SK-N-SH (cell line): ENCODE measurements around the gene TMEM266. TPM values are rescaled to one million over a fixed set of nuclear protein-coding genes. Genes with fewer than 3 reads are reported as not detected.
A peak's percentile ranks its signal among the peaks of the same experiment; 100 is the strongest.

Experiments used
- CTCF ChIA-PET: fragments of 300-600, 350-600 bp; formaldehyde crosslinking; extraction: SDS; loops from one replicate; lab custom pipeline; 2021; lab: Yijun Ruan, JAX
- POLR2A ChIA-PET: fragments of 350-600 bp; sonication (Branson Sonifier 250); formaldehyde crosslinking; extraction: SDS; loops from one replicate; lab custom pipeline; 2020; ENCODE audit warnings: antibody characterized with exemption, inconsistent platforms; lab: Yijun Ruan, JAX
- DNase-seq: peaks from one replicate; pipeline ENCODE4 v3.0.0; 2012
- H2AFZ ChIP-seq: fragments of 200-600 bp; sonication (generic); 2 replicates; pipeline ENCODE4 v1.8.1; 2016; ENCODE audit warnings: antibody characterized with exemption, mild to moderate bottlenecking, low read depth
- H3F3A ChIP-seq: fragments of 200-600 bp; sonication (generic); replicated peaks from 2 replicates; pipeline ENCODE3; 2016; ENCODE audit warnings: antibody characterized with exemption, mild to moderate bottlenecking; ENCODE audit not compliant: insufficient read depth
- H3K27ac ChIP-seq, 2 experiments: fragments of 200-500 bp in 1 of 2; fragments of 200-600 bp in 1 of 2; sonication (Bioruptor generic) in 1 of 2; sonication (generic), shearing (Covaris generic) in 1 of 2; 2 replicates each; pipeline versions ENCODE4 v1.5.1 to v1.6.1; 2014 to 2016; ENCODE audit warnings: low read depth in 2 of 2, inconsistent platforms in 1 of 2, low read length in 1 of 2, mild to moderate bottlenecking in 1 of 2, mixed read lengths in 1 of 2
- H3K27me3 ChIP-seq: fragments of 200-600 bp; sonication (generic), shearing (Covaris generic); 2 replicates; pipeline ENCODE4 v1.6.1; 2016; ENCODE audit warnings: mixed run types; ENCODE audit not compliant: insufficient read depth
- H3K36me3 ChIP-seq, 2 experiments: fragments of 200-500 bp in 1 of 2; fragments of 200-600 bp in 1 of 2; sonication (Bioruptor generic) in 1 of 2; sonication (generic) in 1 of 2; replicated peaks in 1 of 2; 2 replicates each; pipeline versions ENCODE3 to v1.5.1; 2014 to 2016; ENCODE audit warnings: low read length in 1 of 2, mild to moderate bottlenecking in 1 of 2; ENCODE audit not compliant: insufficient read depth in 2 of 2, control insufficient read depth in 1 of 2
- H3K4me1 ChIP-seq, 2 experiments: fragments of 200-500 bp in 1 of 2; fragments of 200-600 bp in 1 of 2; sonication (Bioruptor generic) in 1 of 2; sonication (generic), shearing (Covaris generic) in 1 of 2; 2 replicates each; pipeline versions ENCODE4 v1.5.1 to v1.6.1; 2014 to 2016; ENCODE audit warnings: low read depth in 1 of 2, low read length in 1 of 2, mixed run types in 1 of 2; ENCODE audit not compliant: insufficient read depth in 2 of 2, control insufficient read depth in 1 of 2
- H3K4me2 ChIP-seq: fragments of 200-600 bp; sonication (generic), shearing (Covaris generic); 2 replicates; pipeline ENCODE4 v1.6.1; 2017; ENCODE audit warnings: mixed run types
- H3K4me3 ChIP-seq, 2 experiments: fragments of 200-500 bp in 1 of 2; fragments of 200-600 bp in 1 of 2; sonication (Bioruptor generic) in 1 of 2; sonication (generic), shearing (Covaris generic) in 1 of 2; 2 replicates each; pipeline versions ENCODE4 v1.5.1 to v1.8.1; 2014 to 2016; ENCODE audit warnings: low read depth in 2 of 2, inconsistent platforms in 1 of 2, low read length in 1 of 2, mild to moderate bottlenecking in 1 of 2, mixed read lengths in 1 of 2, moderate library complexity in 1 of 2
- H3K79me2 ChIP-seq: fragments of 200-600 bp; sonication (generic); 2 replicates; pipeline ENCODE4 v1.8.1; 2017; ENCODE audit warnings: mild to moderate bottlenecking; ENCODE audit not compliant: insufficient read depth
- H3K9ac ChIP-seq: fragments of 200-600 bp; sonication (generic); 2 replicates; pipeline ENCODE4 v1.6.1; 2017; ENCODE audit warnings: mixed run types
- H3K9me2 ChIP-seq: fragments of 200-600 bp; sonication (generic); 2 replicates; pipeline ENCODE4 v1.6.1; 2017; ENCODE audit warnings: mixed run types
- H3K9me3 ChIP-seq: fragments of 200-600 bp; sonication (generic); 2 replicates; pipeline ENCODE4 v1.6.1; 2017; ENCODE audit warnings: mixed run types, mild to moderate bottlenecking, moderate library complexity
- H4K20me1 ChIP-seq: fragments of 200-600 bp; sonication (generic); 2 replicates; pipeline ENCODE4 v1.6.1; 2017; ENCODE audit warnings: mild to moderate bottlenecking, mixed run types; ENCODE audit not compliant: insufficient read depth
- ELF1 ChIP-seq: IDR thresholded peaks from 2 replicates; pipeline ENCODE4 v1.4.0; 2012
- EZH2phosphoT487 ChIP-seq: fragments of 200-600 bp; sonication (generic); IDR thresholded peaks from 2 replicates; pipeline ENCODE4 v1.6.1; 2017; ENCODE audit warnings: low read depth, mixed run types, mild to moderate bottlenecking, antibody characterized with exemption, moderate library complexity, borderline replicate concordance
- FOSL2 ChIP-seq: IDR thresholded peaks from 2 replicates; pipeline ENCODE4 v1.4.0; 2012; ENCODE audit warnings: low read depth, mild to moderate bottlenecking, moderate library complexity, borderline replicate concordance
- GABPA ChIP-seq: IDR thresholded peaks from 2 replicates; pipeline ENCODE4 v1.4.0; 2012; ENCODE audit warnings: low read depth, mild to moderate bottlenecking
- JUND ChIP-seq: IDR thresholded peaks from 2 replicates; pipeline ENCODE4 v1.4.0; 2012
- NRF1 ChIP-seq: IDR thresholded peaks from 2 replicates; pipeline ENCODE4 v1.6.1; 2012; ENCODE audit warnings: low read depth, mild to moderate bottlenecking, low read length
- RAD21 ChIP-seq: IDR thresholded peaks from 2 replicates; pipeline ENCODE4 v1.6.1; 2012; ENCODE audit warnings: mild to moderate bottlenecking, low read length
- RCOR1 ChIP-seq: fragments of 150-350 bp; IDR thresholded peaks from 2 replicates; pipeline ENCODE4 v1.6.1; 2017; ENCODE audit warnings: antibody characterized with exemption, low read length
- RXRA ChIP-seq: IDR thresholded peaks from 2 replicates; pipeline ENCODE4 v1.4.0; 2012; ENCODE audit warnings: low read depth, mild to moderate bottlenecking, borderline replicate concordance
- SIN3A ChIP-seq: IDR thresholded peaks from 2 replicates; pipeline ENCODE4 v1.6.1; 2012; ENCODE audit warnings: low read depth, mild to moderate bottlenecking, low read length, moderate library complexity, borderline replicate concordance
- SMC3 ChIP-seq: IDR thresholded peaks from 2 replicates; pipeline ENCODE4 v1.6.1; 2012; ENCODE audit warnings: low read depth, low read length, improper control_type of control experiment
- TAF1 ChIP-seq: IDR thresholded peaks from 2 replicates; pipeline ENCODE4 v1.6.1; 2012; ENCODE audit warnings: low read depth, mild to moderate bottlenecking, low read length, moderate library complexity, borderline replicate concordance
- TCF12 ChIP-seq: IDR thresholded peaks from 2 replicates; pipeline ENCODE4 v1.4.0; 2012
- WGBS: methylation state at CpG from one replicate; pipeline ENCODE4 v1.1.6; 2017; ENCODE audit warnings: low lambda C conversion rate; 5-methylcytosine and 5-hydroxymethylcytosine counted together
- polyA plus RNA-seq, 3 experiments: library from polyadenylated mRNA; depleted of rRNA; stranded (reverse); fragments of >200 nt; gene quantifications; 2 replicates each; pipeline ENCODE4 v1.2.3, GENCODE V29; 2012
- TF ChIP-seq, protein P1 (sequence below): fragments of 200-600 bp; sonication (generic); IDR thresholded peaks from 2 replicates; pipeline ENCODE4 v1.6.1; 2017; ENCODE audit warnings: antibody characterized with exemption, mild to moderate bottlenecking, moderate library complexity

Gene TMEM266
- polyA plus RNA-seq, 1 of the 3 experiments (the other 2 are of a cell fraction): 0.07 TPM

- TF ChIP-seq, protein P1, sequence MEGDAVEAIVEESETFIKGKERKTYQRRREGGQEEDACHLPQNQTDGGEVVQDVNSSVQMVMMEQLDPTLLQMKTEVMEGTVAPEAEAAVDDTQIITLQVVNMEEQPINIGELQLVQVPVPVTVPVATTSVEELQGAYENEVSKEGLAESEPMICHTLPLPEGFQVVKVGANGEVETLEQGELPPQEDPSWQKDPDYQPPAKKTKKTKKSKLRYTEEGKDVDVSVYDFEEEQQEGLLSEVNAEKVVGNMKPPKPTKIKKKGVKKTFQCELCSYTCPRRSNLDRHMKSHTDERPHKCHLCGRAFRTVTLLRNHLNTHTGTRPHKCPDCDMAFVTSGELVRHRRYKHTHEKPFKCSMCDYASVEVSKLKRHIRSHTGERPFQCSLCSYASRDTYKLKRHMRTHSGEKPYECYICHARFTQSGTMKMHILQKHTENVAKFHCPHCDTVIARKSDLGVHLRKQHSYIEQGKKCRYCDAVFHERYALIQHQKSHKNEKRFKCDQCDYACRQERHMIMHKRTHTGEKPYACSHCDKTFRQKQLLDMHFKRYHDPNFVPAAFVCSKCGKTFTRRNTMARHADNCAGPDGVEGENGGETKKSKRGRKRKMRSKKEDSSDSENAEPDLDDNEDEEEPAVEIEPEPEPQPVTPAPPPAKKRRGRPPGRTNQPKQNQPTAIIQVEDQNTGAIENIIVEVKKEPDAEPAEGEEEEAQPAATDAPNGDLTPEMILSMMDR: no peak
- TF ChIP-seq EZH2phosphoT487 (no peak), RCOR1 (no peak), TAF1 (no peak), GABPA (no peak), RXRA (no peak), SIN3A (no peak), NRF1 (no peak), RAD21 (no peak), FOSL2 (no peak), SMC3 (no peak)
Measured at GRCh38 chr15:76183930-76184649, 124.3 kb downstream of the TMEM266 start (continued).

GRCh38 chr15:76184650-76185035 is 124.9 kb downstream of the TMEM266 start:
- H3K4me1 ChIP-seq: peaks cover 3 to 13% of the 10 kb centered on the region in 2 experiments; a peak in 2 of 4 replicates
- no peaks in the 10 kb centered on the region for H3K36me3 ChIP-seq
- H3K27me3 ChIP-seq: no peaks in the 10 kb centered on the region
- H4K20me1 ChIP-seq: no peaks in the 10 kb centered on the region
- H3K4me2 ChIP-seq: no peak overlapping the region
- H3K9me3 ChIP-seq: no peaks in the 10 kb centered on the region
- CTCF ChIA-PET: interaction anchor here (1.3 to 3.7 kb wide), 6 partner anchors 14 to 681 kb away, joined by 4 to 21 read pairs (median 4); partner anchors contain the start of gene TMEM266
- no peak overlapping the region for H3K4me3 ChIP-seq
- TF ChIP-seq ELF1: no peak
- peak; percentile 33; the same call in 1 of the 2 replicates for TF ChIP-seq TCF12
- TF ChIP-seq FOSL2: peak; percentile 45; the same call in 1 of the 2 replicates
- TF ChIP-seq JUND: peak; percentile 45
- peaks cover 5% of the 10 kb centered on the region for H3F3A ChIP-seq
- no peaks in the 10 kb centered on the region for H3K79me2 ChIP-seq
- no peak overlapping the region for H2AFZ ChIP-seq
- WGBS: 33% methylated on average over 4 of the region's 13 CpGs
- no peaks in the 10 kb centered on the region for H3K9me2 ChIP-seq
- POLR2A ChIA-PET: interaction anchor here (1.5 kb wide), 1 partner anchor 152 kb away, joined by 4 read pairs; the partner anchor contains the start of gene ISL2
- no peak overlapping the region for H3K27ac ChIP-seq
- H3K9ac ChIP-seq: no peak overlapping the region
- DNase-seq: peak; percentile 67

- Histone ChIP-seq H2AFZ (no peak overlapping the region; the same call in 1 of the 2 replicates), H3K9ac (no peak overlapping the region), H3K27me3 (no peaks in the 10 kb centered on the region), H3K4me3 (no peak overlapping the region), H3F3A (peaks cover 5% of the 10 kb centered on the region), H3K36me3 (no peaks in the 10 kb centered on the region), H3K4me2 (no peak overlapping the region), H4K20me1 (no peaks in the 10 kb centered on the region), H3K9me3 (no peaks in the 10 kb centered on the region), H3K27ac (no peak overlapping the region), H3K4me1 (peaks cover 3 to 17% of the 10 kb centered on the region in 2 experiments; a peak in 2 of 4 replicates), H3K79me2 (no peaks in the 10 kb centered on the region), H3K9me2 (no peaks in the 10 kb centered on the region)
- ChIA-PET POLR2A (no interaction called here), CTCF (interaction anchor here (1.0 to 3.7 kb wide), 6 partner anchors 11 to 674 kb away, joined by 3 to 21 read pairs (median 5); no protein-coding TSS in a partner anchor)
- TF ChIP-seq RAD21: peak; percentile 44
- TF ChIP-seq FOSL2: peak; percentile 37; the same call in 1 of the 2 replicates
- TF ChIP-seq, protein P1: peak; percentile 52
- no peak for TF ChIP-seq RCOR1
- DNase-seq: no peak
- WGBS: 77% methylated on average over 2 of the region's 3 CpGs
Measured at GRCh38 chr15:76185716-76186115, 125.9 kb downstream of the TMEM266 start.
